Head of caudate nucleus (tissue), 42 donors: ENCODE data around the gene DDIT4L.
A peak's percentile ranks its signal among the peaks of the same experiment; 100 is the strongest.
"Not testable (repeated sequence)": the region's sequence is repeated elsewhere in the genome, so short reads cannot be mapped to it uniquely, and the experiment has no call there.

Experiments
- DNase-seq, 42 donors: peaks; one replicate each; pipeline versions ENCODE4 v3.0.0 to v3.0.0-alpha.2; 2020 to 2021; ENCODE audit warnings: mixed read lengths in 7 of 42
- intact Hi-C: fragments of 100-400 bp; cut with DNase I; formaldehyde crosslinking; loops from one replicate; pipeline ENCODE4 v1.15.0; 2022

The DDIT4L gene

GRCh38 chr4:100189820-100190642, at the start of gene DDIT4L:
DDIT4L (minus strand) TSS chr4:100190468; CDS start chr4:100189983, 485 bp downstream.
- peak in 41 of 42 donors; percentile 12 to 78 (median 50) for DNase-seq
- intact Hi-C loops = loop anchor here (10.0 kb wide), 1 partner anchor 95 kb away; no protein-coding TSS in a partner anchor

GRCh38 chr4:100240008-100240407, 49.7 kb upstream of the DDIT4L start:
- intact Hi-C loops = no loop called here

GRCh38 chr4:100224721-100225120, 34.5 kb upstream of the DDIT4L start:
- intact Hi-C loops = no loop called here
- DNase-seq = no peak

More at GRCh38 chr4:100240008-100240407, 49.7 kb upstream of the DDIT4L start:
- DNase-seq = no peak

GRCh38 chr4:100224160-100224559, 33.9 kb upstream of the DDIT4L start:
- intact Hi-C loops = no loop called here
- no peak for DNase-seq

- no peak for DNase-seq
- intact Hi-C loops = no loop called here
Measured at GRCh38 chr4:100208964-100209363, 18.7 kb upstream of the DDIT4L start.

- DNase-seq = no peak
- intact Hi-C loops = no loop called here
Measured at GRCh38 chr4:100208459-100208858, 18.2 kb upstream of the DDIT4L start.

- no peak for DNase-seq
- intact Hi-C loops = no loop called here
Measured at GRCh38 chr4:100206850-100207249, 16.6 kb upstream of the DDIT4L start.

- intact Hi-C loops = no loop called here
- no peak for DNase-seq
Measured at GRCh38 chr4:100198061-100198460, 7.8 kb upstream of the DDIT4L start.

- intact Hi-C loops, DNase-seq: not testable (repeated sequence)
Measured at GRCh38 chr4:100196388-100197071, 6.3 kb upstream of the DDIT4L start.

- peak in 11 of 42 donors; percentile 2 to 55 (median 19) for DNase-seq
- intact Hi-C loops = no loop called here
Measured at GRCh38 chr4:100190643-100191600, 654 bp upstream of the DDIT4L start.

GRCh38 chr4:100188829-100189228, 1.4 kb downstream of the DDIT4L start:
- intact Hi-C loops = loop anchor here (10.0 kb wide), 1 partner anchor 94 kb away; no protein-coding TSS in a partner anchor
- peak in 25 of 42 donors; percentile 9 to 66 (median 32) for DNase-seq

GRCh38 chr4:100187781-100188180, 2.5 kb downstream of the DDIT4L start:
- intact Hi-C loops = loop anchor here (10.0 kb wide), 1 partner anchor 93 kb away; no protein-coding TSS in a partner anchor
- no peak for DNase-seq

- intact Hi-C loops = loop anchor here (10.0 kb wide), 1 partner anchor 90 kb away; no protein-coding TSS in a partner anchor
Measured at GRCh38 chr4:100184787-100185186, 5.5 kb downstream of the DDIT4L start.

GRCh38 chr4:100177855-100178254, 12.4 kb downstream of the DDIT4L start:
- no peak for DNase-seq
- intact Hi-C loops = no loop called here

More at GRCh38 chr4:100184787-100185186, 5.5 kb downstream of the DDIT4L start:
- DNase-seq = no peak

- no peak for DNase-seq
- intact Hi-C loops = no loop called here
Measured at GRCh38 chr4:100177126-100177525, 13.1 kb downstream of the DDIT4L start.

GRCh38 chr4:100175858-100176257, 14.4 kb downstream of the DDIT4L start:
- DNase-seq = no peak
- intact Hi-C loops = no loop called here

- intact Hi-C loops = no loop called here
Measured at GRCh38 chr4:100174985-100175383, 15.3 kb downstream of the DDIT4L start.

GRCh38 chr4:100170986-100171385, 19.3 kb downstream of the DDIT4L start:
- no peak for DNase-seq
- intact Hi-C loops = no loop called here

More at GRCh38 chr4:100174985-100175383, 15.3 kb downstream of the DDIT4L start:
- no peak for DNase-seq
